NCI-H524 (cell line): ENCODE results near the gene FIGN.
A peak's percentile ranks its signal among the peaks of the same experiment; 100 is the strongest.

Source experiments
- DNase-seq, 2 experiments: peaks; one replicate each; lab custom pipeline; 2025; lab: John Stamatoyannopoulos, UW

FIGN gene, protein sequence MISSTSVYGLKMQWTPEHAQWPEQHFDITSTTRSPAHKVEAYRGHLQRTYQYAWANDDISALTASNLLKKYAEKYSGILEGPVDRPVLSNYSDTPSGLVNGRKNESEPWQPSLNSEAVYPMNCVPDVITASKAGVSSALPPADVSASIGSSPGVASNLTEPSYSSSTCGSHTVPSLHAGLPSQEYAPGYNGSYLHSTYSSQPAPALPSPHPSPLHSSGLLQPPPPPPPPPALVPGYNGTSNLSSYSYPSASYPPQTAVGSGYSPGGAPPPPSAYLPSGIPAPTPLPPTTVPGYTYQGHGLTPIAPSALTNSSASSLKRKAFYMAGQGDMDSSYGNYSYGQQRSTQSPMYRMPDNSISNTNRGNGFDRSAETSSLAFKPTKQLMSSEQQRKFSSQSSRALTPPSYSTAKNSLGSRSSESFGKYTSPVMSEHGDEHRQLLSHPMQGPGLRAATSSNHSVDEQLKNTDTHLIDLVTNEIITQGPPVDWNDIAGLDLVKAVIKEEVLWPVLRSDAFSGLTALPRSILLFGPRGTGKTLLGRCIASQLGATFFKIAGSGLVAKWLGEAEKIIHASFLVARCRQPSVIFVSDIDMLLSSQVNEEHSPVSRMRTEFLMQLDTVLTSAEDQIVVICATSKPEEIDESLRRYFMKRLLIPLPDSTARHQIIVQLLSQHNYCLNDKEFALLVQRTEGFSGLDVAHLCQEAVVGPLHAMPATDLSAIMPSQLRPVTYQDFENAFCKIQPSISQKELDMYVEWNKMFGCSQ

DNA sequence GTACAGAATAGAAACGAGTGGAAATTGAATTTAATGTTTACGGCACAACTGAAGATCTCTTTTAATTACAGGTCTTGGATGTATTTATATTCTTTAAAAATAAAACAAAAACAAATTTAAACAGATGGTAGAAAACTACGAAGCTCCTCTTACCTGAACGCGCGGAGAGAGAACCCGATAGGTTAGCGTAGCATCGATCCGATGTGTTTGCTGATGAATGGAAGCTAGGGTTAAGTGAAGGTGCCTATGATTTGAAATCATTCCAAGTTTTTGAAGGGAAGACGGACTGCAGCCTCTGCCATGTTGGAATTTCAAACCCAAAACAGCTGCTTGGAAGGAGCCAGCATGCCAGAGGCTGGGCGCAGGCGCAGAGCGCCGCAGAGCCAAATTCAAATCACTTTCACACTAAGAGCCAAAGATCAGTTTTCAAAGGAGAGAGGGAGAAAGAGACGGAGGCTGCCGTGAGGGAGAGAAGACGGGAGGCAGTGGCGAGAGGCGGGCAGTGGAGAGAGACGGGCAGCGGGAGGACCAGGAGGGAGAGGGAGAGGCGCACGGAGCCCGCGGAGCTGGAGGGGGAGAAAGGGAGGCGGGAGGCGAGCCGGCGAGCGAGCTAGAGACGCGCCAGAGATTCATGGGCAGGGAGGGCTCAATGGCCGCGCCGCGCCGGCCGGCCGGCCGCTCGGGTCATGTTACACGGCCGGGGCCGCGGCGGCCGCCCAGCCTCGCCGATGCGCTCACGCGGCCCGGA, at the start of gene FIGN:
TSS of gene FIGN (minus strand) at position 324 of the 748 bp plus-strand sequence. CDS start 1,081 bp downstream, outside the sequence.
- DNase-seq = peak; percentile 65 to 80

DNA sequence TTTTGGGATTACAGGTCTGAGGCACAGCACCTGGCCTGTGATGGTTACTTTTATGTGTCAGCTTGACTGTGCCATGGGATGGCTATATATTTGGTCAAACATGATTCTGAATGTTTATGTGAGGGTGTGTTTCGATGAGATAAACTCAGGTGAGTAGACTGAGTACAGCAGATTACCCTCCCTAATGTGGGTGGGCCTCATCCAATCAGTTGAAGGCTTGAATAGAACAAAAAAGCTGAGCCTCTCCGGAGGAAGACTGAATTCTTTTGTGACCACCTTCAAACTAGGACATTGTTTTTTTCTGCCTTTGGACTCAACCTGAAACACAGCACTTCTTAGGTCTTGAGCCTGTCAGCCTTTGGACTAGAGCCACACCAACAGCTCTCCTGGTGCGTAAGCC, 49.4 kb upstream of the FIGN start:
- no peak for DNase-seq

DNA sequence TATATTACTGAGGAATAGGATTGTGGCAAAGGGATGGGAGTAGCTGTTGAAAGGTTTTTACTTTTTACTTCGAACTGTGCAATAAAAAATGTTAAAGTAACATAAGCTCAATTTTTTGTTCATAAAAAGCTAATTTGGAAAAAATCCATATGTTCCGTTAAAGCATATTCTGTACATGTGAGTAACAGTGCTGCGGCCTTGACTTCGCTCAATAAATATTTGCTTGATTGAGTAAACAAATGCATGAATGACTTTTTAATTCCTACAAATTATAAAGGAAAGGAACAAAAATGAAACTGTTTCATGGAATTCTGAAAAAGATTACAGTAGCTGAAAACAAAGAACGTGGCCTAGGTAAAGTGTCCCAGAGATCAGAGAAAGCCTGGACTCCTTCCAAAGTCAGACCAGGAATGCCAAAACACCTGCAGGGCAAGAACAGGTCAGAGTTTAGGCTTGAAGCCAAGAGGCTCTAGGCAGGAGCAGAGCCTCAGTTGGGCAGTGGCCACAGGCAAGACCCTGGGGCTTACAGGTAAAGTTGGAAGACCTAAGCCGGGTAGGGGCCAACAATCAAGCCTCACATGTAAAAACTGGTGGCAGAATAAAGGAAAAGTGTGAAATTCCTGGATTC, 44.3 kb upstream of the FIGN start:
- DNase-seq = no peak

DNA sequence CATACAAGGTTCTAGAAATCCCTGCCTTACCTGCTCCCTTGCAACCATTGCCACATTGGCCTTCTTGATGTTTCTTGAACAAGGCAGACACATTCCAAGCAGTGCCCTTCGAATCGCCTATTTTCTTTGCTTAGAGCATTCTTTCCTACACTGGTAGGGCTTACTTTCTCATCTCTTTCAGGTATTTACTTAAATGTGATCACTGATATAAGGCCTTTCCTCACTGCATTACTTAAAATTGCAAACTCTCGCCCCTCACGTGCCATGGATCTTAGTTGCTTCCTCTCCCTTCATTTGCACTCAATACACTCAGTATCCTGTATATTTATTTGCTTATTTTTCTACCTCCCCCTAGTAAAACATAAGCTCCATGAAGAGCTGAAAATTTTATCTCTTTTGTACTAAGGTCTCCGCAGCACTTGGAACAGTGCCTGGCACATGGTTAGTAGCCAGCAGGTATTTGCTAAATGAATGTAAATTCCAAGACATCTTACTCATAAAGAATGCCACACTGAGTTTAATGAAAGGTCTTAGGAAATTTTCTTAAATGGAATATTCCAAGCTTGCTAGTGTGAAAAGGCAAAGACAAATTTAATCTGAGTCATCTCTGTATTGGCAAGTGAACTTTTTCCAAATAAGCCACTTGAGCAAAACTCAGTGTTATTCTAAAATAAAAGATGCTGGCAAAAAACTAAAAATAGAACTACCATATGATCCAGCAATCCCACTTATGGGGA, 42.4 kb upstream of the FIGN start:
- DNase-seq = no peak

DNA sequence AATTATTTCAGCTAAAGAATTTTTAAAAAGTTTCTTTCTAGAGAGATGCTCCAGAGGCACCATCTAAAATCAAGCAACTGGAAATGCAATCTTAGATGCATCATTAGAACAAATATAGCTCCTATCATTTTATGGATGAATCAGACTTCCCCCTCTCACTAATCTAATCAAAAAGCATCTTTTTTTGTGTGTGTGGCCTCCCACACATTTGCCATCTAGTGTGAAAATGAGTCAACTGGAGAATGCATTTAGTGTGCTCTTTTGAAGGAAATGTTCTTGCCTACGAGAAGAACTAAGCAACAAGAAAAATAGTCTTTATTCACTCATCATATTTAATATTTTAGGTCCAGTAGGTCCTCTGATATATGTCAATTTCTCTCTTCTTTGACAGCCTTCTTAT, 39.5 kb upstream of the FIGN start:
- no peak for DNase-seq

DNA sequence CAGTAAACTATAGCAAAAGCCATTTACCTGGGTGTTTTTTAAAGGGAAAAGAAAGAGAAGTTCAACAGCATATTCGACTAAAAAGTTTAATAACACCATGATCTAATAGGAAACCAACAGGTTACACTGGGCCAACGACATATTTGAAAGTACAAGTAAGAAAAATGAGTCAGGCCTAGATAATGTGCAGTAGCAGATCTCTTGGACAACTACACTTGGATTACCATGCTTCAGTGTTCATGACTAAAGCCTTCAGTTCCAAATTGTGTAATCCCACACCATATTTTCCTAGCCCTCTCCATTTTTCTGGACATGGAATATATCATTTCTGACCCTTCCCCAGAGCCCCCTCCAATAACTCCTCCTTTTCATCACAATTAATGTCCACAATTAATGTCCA, 39.1 kb upstream of the FIGN start:
- no peak for DNase-seq

DNA sequence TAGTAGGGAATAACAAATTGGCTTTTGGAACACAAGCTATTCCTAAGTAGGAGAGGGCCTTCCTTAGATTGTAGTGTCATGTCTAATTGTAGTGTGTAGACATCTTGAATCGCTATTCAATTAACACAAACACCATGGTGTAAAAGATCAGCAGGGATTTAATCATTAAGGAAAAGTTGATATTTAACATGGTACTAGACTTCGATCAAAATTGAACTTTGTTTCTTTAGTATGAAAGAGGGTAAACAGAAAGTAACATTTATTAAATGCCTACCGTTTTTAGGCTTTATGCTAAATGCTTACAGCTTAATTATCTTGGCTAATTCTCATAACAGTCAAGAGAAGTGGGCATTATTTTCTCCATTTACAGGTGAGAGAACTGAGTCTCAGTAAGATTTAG, 37.5 kb upstream of the FIGN start:
- no peak for DNase-seq

DNA sequence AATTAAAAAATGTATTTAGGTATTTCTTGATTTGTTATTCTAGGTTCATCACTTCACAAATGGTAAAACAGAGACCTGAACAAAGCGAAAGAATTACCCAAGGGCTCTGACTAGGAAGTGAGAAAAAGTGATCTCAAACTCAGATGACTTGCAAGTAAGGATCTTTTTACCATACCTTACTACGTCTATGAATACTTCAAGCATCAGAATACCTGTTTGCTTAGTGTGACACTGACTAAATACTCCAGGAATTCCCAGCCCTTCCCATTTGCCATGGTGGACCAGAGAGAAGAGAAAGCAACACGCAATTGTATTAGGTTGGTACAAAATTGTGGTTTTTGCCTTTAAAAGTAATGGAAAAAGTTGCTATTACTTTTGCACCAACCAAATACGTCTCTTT, 35.8 kb upstream of the FIGN start:
- DNase-seq = no peak

DNA sequence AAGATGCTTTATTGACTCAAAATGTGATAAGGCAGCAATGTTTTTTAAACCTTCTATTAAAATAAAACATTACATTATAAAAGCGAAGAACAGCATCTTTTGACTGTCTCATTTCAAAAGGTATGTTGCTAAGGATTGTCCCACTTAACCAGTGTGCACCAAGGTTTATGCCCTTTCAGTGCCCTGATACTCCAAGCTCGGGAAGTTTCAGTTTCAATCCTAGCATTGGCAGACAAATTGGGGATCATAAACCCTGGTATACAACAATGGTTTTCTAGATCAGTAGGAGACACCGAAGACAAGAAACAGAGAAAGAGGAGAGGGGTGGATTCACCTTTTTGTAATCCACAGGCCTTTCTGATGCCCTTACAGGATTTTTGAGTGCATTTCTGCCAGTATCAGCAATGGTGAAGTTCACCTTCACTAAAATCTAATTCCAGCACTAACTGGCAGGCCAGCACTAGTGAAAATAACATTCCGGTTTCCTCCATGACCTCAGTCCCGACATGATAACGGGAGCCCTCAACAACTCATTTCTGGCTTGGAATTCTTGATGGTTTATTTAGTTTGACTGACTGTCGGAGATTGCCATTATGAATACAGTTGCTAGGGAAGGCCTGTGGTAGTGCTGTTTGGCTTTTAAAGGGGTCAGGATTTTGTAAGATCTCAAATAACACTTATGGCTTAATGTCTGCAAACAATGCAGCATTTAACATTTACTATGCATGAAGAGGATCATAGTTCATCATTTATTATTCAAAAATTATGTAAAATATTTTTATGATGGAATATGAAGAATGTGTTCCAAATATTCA, 33.3 kb upstream of the FIGN start:
- no peak for DNase-seq

DNA sequence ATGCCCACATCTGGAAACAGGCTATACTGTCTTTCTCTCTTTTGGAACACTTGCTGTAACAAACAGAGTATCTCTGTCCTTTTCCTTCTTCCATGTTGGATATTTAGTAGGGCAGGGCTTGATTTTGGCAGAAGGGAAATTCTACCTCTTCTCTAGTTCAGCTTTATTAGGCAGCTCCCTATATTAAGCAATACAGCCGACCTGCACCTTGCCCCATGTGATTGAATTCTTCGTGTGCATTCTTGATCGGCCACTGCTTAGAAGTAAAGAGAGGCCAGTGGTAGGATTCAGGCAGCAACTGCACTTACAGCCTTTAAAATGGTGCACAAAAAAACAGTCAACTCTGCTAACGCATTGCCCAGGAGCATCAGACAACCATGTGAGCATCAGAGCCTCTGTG, 31.3 kb upstream of the FIGN start:
- no peak for DNase-seq

DNA sequence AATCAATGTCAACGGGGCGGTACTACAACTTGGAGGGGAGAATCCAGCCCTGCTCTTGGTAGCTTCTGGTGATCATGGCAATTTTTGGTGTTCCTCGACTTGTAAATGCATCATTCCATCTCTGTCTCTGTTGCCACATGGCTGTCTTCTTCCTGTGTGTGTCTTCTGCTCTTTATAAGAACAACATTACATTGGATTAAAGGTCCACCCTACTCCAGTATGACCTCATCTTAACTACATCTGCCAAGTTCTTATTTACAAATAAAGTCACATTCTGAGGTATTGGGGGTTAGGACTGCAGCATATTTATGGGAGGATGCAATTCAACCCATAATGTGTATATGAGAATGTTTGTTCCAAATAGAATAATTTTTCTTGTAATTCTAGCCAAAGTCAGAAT, 28.8 kb upstream of the FIGN start:
- DNase-seq = no peak

DNA sequence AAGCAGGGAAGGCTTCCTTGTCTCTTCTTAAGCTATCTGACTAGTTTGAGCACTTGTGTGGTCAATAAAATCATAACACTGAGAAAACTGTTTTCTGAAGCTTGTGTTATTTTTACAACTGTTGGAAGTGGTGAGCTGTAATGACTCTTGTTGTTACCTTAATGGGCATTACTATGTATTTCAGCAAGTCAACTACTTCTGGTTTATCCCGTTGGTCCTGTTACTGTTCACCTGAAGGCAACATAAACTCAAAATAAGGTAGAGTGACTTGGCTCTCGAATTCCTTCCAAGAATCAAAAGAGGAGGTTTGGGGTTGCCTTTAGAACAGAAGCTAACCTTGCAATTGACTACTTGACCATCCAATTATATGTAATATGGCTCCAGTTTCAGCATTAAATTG, 23.2 kb upstream of the FIGN start:
- DNase-seq = no peak

DNA sequence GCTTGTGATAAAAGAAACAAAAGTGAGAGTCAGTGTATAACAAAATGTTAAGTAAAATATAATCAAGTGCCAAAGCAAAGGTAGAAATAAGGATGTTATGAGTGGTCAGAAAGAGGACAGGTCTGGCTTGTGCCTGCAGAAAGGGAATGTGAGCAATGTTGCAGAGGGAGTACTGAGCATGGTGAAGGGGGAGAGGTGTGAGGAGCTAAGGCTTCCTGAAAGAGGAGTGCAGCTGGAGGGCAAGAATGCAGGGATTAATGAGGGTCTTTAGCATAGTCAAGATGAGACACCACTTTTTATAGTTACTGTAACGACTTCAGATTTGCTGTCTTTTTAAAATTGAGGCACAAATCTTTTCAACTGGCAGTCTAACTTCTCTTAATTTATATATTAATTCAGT, 22.0 kb upstream of the FIGN start:
- no peak for DNase-seq

DNA sequence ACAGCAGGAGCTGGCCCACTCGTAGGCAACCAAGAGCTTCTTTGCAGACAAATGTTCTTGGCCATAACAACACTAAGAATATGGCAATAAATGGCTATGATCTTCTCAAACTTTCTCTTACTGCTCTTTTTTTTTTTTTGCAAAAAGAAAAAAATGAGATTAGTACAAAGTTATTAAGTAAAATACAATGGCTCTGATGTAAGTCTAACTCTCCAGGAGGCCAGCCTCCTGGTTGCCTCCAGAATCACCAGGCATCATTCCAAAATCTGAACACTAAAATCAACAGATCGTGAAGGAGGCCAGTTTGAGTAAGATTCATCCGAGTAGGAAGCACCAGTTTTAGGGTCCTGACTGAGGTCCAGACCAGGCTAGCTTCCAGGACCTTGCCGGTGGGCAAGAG, 20.8 kb upstream of the FIGN start:
- DNase-seq = no peak

DNA sequence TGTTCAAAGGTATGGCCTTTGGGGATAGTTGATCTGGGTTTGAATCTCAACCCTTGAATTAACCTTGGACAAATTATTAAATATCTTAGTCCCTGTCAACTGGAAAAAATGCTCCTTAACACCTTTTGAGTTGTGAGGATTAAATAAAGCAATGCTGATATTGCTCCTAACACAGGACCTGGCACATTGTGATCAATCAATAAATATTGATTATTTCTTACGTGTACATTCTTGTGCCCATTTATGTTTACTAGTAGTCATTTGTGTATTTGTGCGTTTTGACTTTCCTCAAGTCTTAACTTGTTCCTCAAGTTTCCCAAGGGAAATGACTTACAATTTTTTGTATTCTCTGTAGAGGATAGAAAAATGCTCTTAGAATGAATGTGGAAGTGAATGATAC, 19.6 kb upstream of the FIGN start:
- DNase-seq = no peak

DNA sequence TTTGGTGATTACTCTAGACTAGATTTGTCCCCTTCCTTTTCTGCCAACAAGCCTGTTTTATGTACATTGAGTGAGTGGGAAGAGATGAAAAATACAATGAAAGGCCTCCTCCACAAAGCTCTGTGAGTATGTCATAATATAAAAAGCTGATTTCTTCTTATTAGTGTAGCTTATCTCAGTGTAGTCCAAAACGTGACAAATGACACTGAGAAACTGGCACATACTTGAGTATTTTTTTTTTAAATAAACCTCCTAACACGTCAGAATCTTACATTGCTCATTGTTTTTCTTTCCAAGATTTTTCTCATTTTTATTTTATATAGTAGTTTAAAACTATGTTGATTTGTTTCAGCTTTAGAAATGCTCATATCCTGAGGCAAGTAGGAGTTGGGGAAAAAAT, 17.9 kb upstream of the FIGN start:
- DNase-seq = no peak

DNA sequence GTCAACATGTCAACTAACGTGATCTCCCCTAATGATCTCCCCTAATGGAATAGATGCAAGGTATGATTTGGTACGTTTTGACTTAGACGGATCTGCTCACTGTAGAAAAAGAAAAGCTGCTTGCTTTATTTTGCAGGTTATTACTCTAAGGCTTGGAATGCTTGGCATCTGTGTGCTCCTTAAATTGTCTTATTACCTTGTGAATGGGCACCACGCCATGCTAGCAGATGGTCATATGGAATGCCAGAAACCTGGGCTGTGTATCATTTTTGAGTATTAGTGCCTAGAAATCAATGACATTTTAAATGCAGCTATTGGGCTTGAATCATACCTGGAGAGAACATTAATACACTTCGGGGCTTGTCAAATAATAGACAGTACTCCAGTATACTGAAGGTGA, 16.5 kb upstream of the FIGN start:
- DNase-seq = peak; percentile 62 to 76

DNA sequence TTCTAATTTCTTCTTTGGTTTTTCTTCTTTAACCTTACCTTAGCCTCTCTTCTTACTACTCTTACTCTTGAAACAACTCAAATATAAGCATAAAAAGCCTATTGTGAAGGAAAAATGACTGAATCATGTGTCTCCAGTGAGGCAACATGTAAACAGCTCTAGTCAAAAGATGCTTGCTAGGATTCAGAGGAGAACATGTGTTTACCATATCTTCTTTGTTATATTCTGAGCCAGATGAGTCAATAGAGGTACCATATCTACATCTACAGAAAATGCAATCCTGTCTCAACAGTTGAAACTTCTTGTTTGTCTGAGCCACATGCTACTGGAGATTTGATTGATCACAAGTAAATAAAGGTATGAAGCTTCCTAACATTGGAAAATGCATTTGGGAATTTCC, 15.9 kb upstream of the FIGN start:
- DNase-seq = no peak

DNA sequence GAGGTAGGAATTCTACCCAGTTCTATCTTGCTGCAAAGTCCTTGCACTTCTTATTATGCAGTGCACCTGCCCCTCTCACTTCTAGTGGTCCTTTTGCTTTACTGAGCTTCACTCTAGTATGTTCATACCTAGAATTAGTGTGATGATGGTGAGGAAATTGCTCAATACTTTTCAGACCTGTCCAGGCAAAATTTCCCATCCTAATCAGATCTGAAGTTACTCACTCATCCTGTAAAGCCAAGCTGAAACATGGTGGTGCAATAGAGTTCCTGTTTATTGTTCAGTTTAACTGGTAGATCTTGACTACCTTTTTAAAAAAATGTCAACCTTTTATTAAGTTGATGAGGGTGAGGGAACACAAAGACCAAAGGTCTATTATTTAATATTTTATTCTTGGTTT, 12.6 kb upstream of the FIGN start:
- no peak for DNase-seq

DNA sequence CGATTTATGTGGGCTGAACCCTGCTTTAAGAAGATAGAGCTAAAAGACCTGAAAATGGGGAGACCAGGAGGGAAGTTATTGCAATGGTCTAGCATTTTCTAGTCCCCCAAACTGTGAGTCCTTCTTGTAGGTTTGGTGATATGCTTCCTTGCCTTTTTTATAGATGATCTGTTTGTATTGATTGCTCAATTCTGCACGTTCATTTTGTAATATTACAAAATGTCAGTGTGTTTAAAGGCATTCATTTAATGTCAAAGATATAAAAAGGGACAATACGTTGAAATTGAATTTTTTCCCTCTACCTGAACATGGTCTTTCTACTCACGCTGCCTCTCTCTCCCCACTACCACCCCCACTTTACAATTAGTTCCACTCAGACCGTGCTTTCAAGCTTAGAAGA, 5.6 kb upstream of the FIGN start:
- DNase-seq = no peak

DNA sequence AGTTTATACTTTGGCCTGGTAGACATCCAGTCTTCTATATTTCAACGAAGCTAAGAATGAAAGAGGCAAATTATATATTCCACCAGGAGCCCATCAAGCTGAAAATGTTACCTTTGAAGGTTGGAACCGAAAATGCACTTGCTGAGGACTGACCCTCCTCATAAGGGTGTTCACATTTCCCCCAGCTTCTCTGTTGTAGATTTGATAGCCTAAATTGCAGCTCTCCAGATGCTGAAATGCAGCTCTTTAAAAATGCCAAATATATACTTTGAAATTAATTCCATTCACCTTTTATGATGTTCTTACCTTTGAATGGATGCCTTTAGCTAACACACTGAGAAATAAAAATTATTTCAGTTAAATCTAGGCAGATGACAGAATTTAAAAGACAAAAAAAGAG, 1.8 kb upstream of the FIGN start:
- no peak for DNase-seq
